Naive thymus-derived CD4-positive, alpha-beta T cell (primary cell): ENCODE measurements around the gene SPDYE2B. TPM values are rescaled to one million over a fixed set of nuclear protein-coding genes. Genes with fewer than 3 reads are reported as not detected.
A peak's percentile ranks its signal among the peaks of the same experiment; 100 is the strongest.
"Not testable (repeated sequence)": the region's sequence is repeated elsewhere in the genome, so short reads cannot be mapped to it uniquely, and the experiment has no call there.

Source experiments
- ATAC-seq: fragments of 150-1000 bp; cut with Tn5 transposase; 2 replicates; pipeline ENCODE4 v1.10.0; 2021; ENCODE audit warnings: mild to moderate bottlenecking, moderate library complexity
- CTCF ChIA-PET: fragments of 350-600 bp; sonication (Branson Sonifier 250); formaldehyde crosslinking; loops from one replicate; lab custom pipeline; 2021; ENCODE audit warnings: antibody characterized with exemption; lab: Charles Lee
- POLR2A ChIA-PET: fragments of 350-600 bp; sonication (Branson Sonifier 250); formaldehyde crosslinking; loops from one replicate; lab custom pipeline; 2021; ENCODE audit warnings: antibody characterized with exemption, inconsistent platforms; lab: Charles Lee
- DNase-seq, 9 donors: peaks; one replicate each; pipeline versions ENCODE4 v3.0.0 to v3.0.0-alpha.2; 2020 to 2022; ENCODE audit warnings: mixed read lengths in 1 of 9
- H3K27ac ChIP-seq: one replicate; pipeline ENCODE4 v1.7.0; 2013; ENCODE audit warnings: mild to moderate bottlenecking, low read depth, low read length, moderate library complexity
- H3K27me3 ChIP-seq, 2 donors: one replicate each; pipeline ENCODE4 v1.7.0; 2013; ENCODE audit warnings: low read length in 2 of 2, mild to moderate bottlenecking in 2 of 2, moderate library complexity in 2 of 2; ENCODE audit not compliant: control insufficient read depth in 2 of 2, insufficient read depth in 2 of 2
- H3K36me3 ChIP-seq, 3 experiments: 1 replicate in 2 of 3; 2 replicates in 1 of 3; pipeline ENCODE4 v1.7.0; 2013; ENCODE audit warnings: low read length in 3 of 3, mild to moderate bottlenecking in 3 of 3, moderate library complexity in 1 of 3; ENCODE audit not compliant: insufficient read depth in 3 of 3, control insufficient read depth in 2 of 3
- H3K4me1 ChIP-seq, 2 donors: one replicate each; pipeline ENCODE4 v1.7.0; 2013; ENCODE audit warnings: low read length in 2 of 2, mild to moderate bottlenecking in 2 of 2, moderate library complexity in 1 of 2; ENCODE audit not compliant: control insufficient read depth in 2 of 2, insufficient read depth in 2 of 2
- H3K4me3 ChIP-seq: 2 replicates; pipeline ENCODE4 v1.7.0; 2013; ENCODE audit warnings: mild to moderate bottlenecking, low read length
- H3K9me3 ChIP-seq, 3 experiments: 1 replicate in 2 of 3; 2 replicates in 1 of 3; pipeline ENCODE4 v1.7.0; 2013; ENCODE audit warnings: low read length in 3 of 3; ENCODE audit not compliant: control insufficient read depth in 2 of 3
- H3K27ac Mint-ChIP-seq, 9 donors: one replicate each; pipeline ENCODE4 v1.8.0; 2020 to 2022; ENCODE audit warnings: mixed read lengths in 9 of 9, mild to moderate bottlenecking in 8 of 9, moderate library complexity in 5 of 9, inconsistent platforms in 2 of 9
- H3K27me3 Mint-ChIP-seq, 5 donors: one replicate each; pipeline ENCODE4 v1.8.0; 2021 to 2022; ENCODE audit warnings: mixed read lengths in 5 of 5, mild to moderate bottlenecking in 1 of 5
- H3K36me3 Mint-ChIP-seq, 5 donors: one replicate each; pipeline ENCODE4 v1.8.0; 2020 to 2022; ENCODE audit warnings: mixed read lengths in 5 of 5, mild to moderate bottlenecking in 3 of 5, inconsistent platforms in 1 of 5
- H3K4me1 Mint-ChIP-seq, 7 donors: one replicate each; pipeline ENCODE4 v1.8.0; 2020 to 2022; ENCODE audit warnings: mixed read lengths in 7 of 7, mild to moderate bottlenecking in 3 of 7, inconsistent platforms in 1 of 7
- H3K4me3 Mint-ChIP-seq, 10 donors: one replicate each; pipeline ENCODE4 v1.8.0; 2020 to 2022; ENCODE audit warnings: mild to moderate bottlenecking in 10 of 10, mixed read lengths in 10 of 10, moderate library complexity in 6 of 10, inconsistent platforms in 2 of 10
- H3K9me3 Mint-ChIP-seq, 11 donors: one replicate each; pipeline ENCODE4 v1.8.0; 2020 to 2022; ENCODE audit warnings: mixed read lengths in 11 of 11, mild to moderate bottlenecking in 4 of 11, inconsistent platforms in 1 of 11, moderate library complexity in 1 of 11
- intact Hi-C, 2 donors: fragments of 100-400 bp; cut with micrococcal nuclease; formaldehyde crosslinking; loops; one replicate each; pipeline ENCODE4 v1.15.1; 2023
- polyA plus RNA-seq, 2 donors: library from polyadenylated mRNA; unstranded; fragments of 300-500 nt; fragmentation: Illumina TruSeq; gene quantifications; one replicate each; pipeline ENCODE4 v1.2.3, GENCODE V29; 2021
- total RNA-seq, 6 experiments: library from RNA in 5 of 6; stranded (reverse) in 5 of 6; gene quantifications; 1 replicate in 5 of 6; 2 replicates in 1 of 6; pipeline ENCODE4 v1.2.3 and lab custom pipeline; 2021 to 2026

The SPDYE2B gene
- total and polyA plus RNA-seq, 7 experiments from 2014 or later = not detected

DNA sequence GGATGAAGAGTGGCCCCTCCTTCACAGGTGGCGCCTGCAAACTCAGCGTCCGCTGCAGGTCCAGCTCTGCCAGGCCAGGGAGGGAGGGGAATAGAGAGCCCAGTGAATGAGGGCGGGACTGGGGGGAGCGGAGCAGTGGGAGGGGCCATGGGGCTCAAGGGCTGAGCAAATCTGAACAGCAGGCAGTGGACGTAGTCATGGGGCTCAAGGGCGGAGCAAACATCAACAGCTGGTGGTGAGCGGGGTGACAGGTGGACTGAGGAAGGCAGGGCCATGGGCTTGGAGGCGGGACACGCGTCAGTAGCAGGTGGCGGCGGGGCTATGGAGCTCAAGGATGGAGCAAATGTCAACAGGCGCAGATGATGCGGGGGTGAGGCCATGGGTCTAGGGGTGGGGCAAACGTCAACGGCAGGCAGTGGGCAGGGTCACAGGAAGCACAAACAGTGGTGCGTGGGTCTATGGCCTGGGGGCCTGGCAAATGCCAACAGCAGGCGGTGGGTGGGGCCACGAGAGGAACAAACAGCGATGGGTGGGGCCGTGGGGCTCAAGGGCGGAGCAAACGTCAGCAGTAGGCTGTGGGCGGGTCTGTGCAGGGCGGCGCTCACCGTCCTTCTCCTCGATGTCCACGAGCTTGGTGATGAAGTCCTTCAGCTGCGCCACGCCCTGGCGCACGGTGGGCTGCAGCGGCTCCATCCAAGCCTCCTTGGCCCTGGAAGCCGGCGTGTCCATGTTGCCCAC lies 38.3 kb downstream of the SPDYE2B start:
- H3K27ac Mint-ChIP-seq, H3K27me3 Mint-ChIP-seq, H3K9me3 Mint-ChIP-seq, CTCF ChIA-PET, H3K27me3 ChIP-seq, DNase-seq, H3K4me3 Mint-ChIP-seq, H3K9me3 ChIP-seq, H3K36me3 ChIP-seq, intact Hi-C loops, H3K36me3 Mint-ChIP-seq, H3K4me1 Mint-ChIP-seq, POLR2A ChIA-PET, H3K27ac ChIP-seq, H3K4me3 ChIP-seq, H3K4me1 ChIP-seq: not testable (repeated sequence)
- peak; percentile 93 for ATAC-seq

DNA sequence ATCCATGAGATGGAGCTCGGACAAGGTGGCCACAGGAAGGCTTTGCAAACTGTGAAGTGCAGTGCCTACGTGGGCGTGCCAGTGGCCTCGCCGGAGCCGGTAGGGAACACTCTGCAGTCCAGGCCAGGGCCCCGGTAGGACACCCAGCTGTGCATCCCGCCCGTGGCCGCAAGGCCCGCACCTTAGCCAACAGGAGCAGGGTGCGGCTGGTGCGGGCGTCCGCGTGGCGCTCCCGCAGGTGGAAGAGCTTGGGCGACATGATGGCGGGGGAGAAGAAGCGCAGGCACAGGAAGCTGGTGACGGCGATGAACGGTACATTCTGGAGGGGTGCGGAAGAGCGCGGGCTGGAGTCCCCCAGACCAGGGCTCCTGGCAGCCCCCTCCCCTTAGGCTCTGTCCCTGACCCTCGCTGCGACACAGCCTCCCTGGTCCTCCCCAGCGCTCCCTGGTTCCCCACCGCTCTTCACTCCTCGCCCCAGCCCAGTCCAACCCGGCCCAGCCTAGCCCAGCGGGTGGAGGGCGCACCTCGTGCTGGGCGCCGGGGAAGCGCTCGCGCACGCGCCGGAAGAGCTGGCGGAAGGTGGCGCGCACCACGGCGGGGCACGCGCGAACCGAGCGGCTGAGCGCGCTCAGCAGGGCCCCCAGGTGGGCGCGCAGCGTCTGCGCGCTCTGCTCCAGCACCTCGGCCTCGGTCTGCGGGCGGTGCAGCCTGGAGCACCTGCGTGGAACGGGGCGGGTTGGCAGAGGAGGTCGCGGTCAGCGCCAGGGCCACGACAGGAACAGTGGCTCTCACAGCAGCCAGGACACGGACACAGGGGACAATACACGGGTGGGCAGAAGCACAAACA lies 39.5 kb downstream of the SPDYE2B start:
- H3K27me3 ChIP-seq, CTCF ChIA-PET, H3K27ac Mint-ChIP-seq, H3K9me3 Mint-ChIP-seq, H3K4me3 Mint-ChIP-seq, H3K36me3 Mint-ChIP-seq, H3K4me1 Mint-ChIP-seq, H3K36me3 ChIP-seq, H3K27me3 Mint-ChIP-seq, POLR2A ChIA-PET, H3K4me1 ChIP-seq, H3K4me3 ChIP-seq, H3K9me3 ChIP-seq, intact Hi-C loops: not testable (repeated sequence)
- peak overlapping the region; percentile 29 for H3K27ac ChIP-seq
- ATAC-seq (peak; percentile 85), DNase-seq (peak in 6 of 9 donors; percentile 16 to 43 (median 34))

DNA sequence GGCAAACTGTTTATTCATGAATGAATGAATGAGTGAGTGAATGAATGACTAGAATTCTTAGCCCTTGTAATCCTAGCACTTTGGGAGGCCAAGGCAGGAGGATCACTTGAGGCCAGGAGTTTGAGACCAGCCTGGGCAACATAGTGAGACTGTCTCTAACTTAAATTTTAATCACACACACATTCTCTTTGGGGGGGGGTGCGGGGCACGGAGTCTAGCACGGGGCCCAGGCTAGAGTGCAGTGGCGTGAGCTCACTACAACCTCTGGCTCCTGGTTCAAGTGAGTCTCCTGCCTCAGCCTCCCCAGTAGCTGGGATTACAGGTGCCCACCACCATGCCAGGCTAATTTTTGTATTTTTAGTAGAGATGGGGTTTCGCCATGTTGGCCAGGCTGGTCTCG lies 40.5 kb downstream of the SPDYE2B start:
- H3K27ac Mint-ChIP-seq, H3K27ac ChIP-seq, intact Hi-C loops, H3K27me3 Mint-ChIP-seq, H3K4me1 Mint-ChIP-seq, POLR2A ChIA-PET, H3K27me3 ChIP-seq, H3K9me3 ChIP-seq, H3K4me3 ChIP-seq, ATAC-seq, DNase-seq, H3K4me1 ChIP-seq, CTCF ChIA-PET, H3K36me3 Mint-ChIP-seq, H3K9me3 Mint-ChIP-seq, H3K36me3 ChIP-seq: not testable (repeated sequence)
- H3K4me3 Mint-ChIP-seq = peak overlapping the region in 2 of 10 donors; percentile 33 to 66

DNA sequence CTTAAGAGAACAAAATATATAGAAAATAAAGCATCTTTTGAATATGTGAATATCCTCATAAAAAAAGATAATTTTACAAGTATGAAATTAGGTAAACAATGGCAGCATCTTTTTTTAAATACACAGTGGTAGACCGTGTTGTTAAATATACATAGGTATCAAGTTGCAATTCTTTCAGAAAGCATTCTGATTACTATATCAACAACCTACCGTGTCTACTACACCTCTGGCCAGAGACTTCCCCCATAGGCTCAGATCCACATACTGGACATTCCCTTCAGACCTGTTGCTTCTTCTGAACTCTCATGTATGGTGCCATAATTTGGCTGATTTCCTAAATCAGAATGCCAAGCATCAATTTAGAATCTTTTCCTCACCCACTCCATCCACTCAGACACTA lies 43.9 kb downstream of the SPDYE2B start:
- H3K27me3 ChIP-seq, H3K27ac Mint-ChIP-seq, H3K9me3 ChIP-seq, POLR2A ChIA-PET, CTCF ChIA-PET, DNase-seq, H3K4me3 ChIP-seq, ATAC-seq, intact Hi-C loops, H3K27me3 Mint-ChIP-seq, H3K4me1 ChIP-seq, H3K27ac ChIP-seq, H3K36me3 Mint-ChIP-seq, H3K4me1 Mint-ChIP-seq, H3K36me3 ChIP-seq, H3K4me3 Mint-ChIP-seq, H3K9me3 Mint-ChIP-seq: not testable (repeated sequence)

DNA sequence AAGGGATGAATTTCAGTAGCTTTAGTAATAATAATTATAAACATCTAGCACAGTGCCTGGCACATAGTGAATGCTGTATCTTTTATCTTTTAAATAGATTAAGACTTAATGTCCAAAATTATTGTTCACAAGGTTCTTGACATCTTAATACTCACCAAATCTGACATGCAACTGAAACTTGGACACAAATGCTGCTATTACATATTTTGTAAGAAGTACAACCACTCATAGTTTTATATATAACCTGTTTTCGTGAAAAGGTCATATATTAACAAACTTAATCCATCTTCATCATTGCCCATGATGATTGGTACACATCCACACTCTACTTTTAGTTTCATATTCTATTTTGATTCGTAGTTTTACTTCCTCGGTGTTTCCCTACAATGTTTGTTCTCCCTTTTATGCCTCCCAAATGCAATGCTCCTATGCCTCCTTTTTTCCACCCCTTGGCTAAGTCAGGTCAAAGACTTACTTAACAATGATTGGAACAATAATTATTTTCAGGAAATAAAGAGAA lies 45.0 kb downstream of the SPDYE2B start:
- peaks cover 0 to 19% (median 6%) of the 10 kb centered on the region in 5 donors for H3K27me3 Mint-ChIP-seq
- H3K4me3 ChIP-seq, DNase-seq, CTCF ChIA-PET, H3K27ac ChIP-seq, intact Hi-C loops, H3K4me3 Mint-ChIP-seq, H3K36me3 Mint-ChIP-seq, H3K9me3 ChIP-seq, H3K9me3 Mint-ChIP-seq, POLR2A ChIA-PET, H3K36me3 ChIP-seq, H3K27ac Mint-ChIP-seq, H3K27me3 ChIP-seq, H3K4me1 Mint-ChIP-seq, H3K4me1 ChIP-seq, ATAC-seq: not testable (repeated sequence)

DNA sequence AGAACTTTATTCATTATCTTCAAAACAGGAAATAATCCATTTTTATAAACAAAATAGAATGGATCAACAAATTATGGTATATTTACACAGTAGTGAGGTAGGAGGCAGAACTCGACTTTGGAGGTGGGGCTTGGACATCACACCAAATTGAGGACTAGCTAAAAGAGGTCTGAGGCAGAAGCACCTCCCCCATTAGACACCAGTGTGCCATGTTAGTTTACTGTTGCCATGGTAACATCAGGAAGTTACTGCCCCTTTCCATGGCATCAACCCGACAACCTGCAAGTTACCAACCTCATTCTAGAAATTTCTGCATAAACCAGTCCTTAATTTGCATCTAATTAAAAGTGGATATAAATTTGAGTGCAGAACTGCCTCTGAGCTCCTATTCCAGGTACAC lies 45.9 kb downstream of the SPDYE2B start:
- H3K4me3 Mint-ChIP-seq, H3K4me1 Mint-ChIP-seq, H3K9me3 Mint-ChIP-seq, H3K27ac ChIP-seq, intact Hi-C loops, DNase-seq, H3K27me3 ChIP-seq, CTCF ChIA-PET, H3K9me3 ChIP-seq, H3K27ac Mint-ChIP-seq, H3K36me3 ChIP-seq, H3K4me3 ChIP-seq, POLR2A ChIA-PET, ATAC-seq, H3K36me3 Mint-ChIP-seq, H3K4me1 ChIP-seq: not testable (repeated sequence)
- peaks cover 0 to 24% (median 6%) of the 10 kb centered on the region in 5 donors for H3K27me3 Mint-ChIP-seq
